Activated CD4-positive, alpha-beta T cell treated with anti-CD3 and anti-CD28 coated beads for 36 hours (primary cell): ENCODE results near the gene ALX4. TPM values are rescaled to one million over a fixed set of nuclear protein-coding genes. Genes with fewer than 3 reads are reported as not detected.

Source experiments
- ATAC-seq: fragments of 200-7000 bp; cut with Tn5 transposase; one replicate; pipeline ENCODE4 v1.10.0; 2021; ENCODE audit warnings: mild to moderate bottlenecking, moderate library complexity
- CTCF ChIA-PET: fragments of 350-600 bp; sonication (Branson Sonifier 250); formaldehyde crosslinking; loops from one replicate; lab custom pipeline; 2021; ENCODE audit warnings: antibody characterized with exemption; lab: Charles Lee
- POLR2A ChIA-PET: fragments of 350-600 bp; sonication (Branson Sonifier 250); formaldehyde crosslinking; loops from one replicate; lab custom pipeline; 2021; ENCODE audit warnings: antibody characterized with exemption, inconsistent platforms; lab: Charles Lee
- DNase-seq: peaks from one replicate; pipeline ENCODE4 v3.0.0-alpha.2; 2020
- H3K27ac Mint-ChIP-seq: one replicate; pipeline ENCODE4 v1.8.0; 2021; ENCODE audit warnings: mixed read lengths
- H3K27me3 Mint-ChIP-seq: one replicate; pipeline ENCODE4 v1.8.0; 2021; ENCODE audit warnings: mixed read lengths
- H3K36me3 Mint-ChIP-seq: one replicate; pipeline ENCODE4 v1.8.0; 2021; ENCODE audit warnings: low read depth, mixed read lengths
- H3K4me1 Mint-ChIP-seq: one replicate; pipeline ENCODE4 v1.8.0; 2021; ENCODE audit warnings: mixed read lengths
- H3K4me3 Mint-ChIP-seq: one replicate; pipeline ENCODE4 v1.8.0; 2021; ENCODE audit warnings: mild to moderate bottlenecking, moderate library complexity, mixed read lengths
- H3K9me3 Mint-ChIP-seq: one replicate; pipeline ENCODE4 v1.8.0; 2021; ENCODE audit warnings: low read depth, mixed read lengths
- intact Hi-C, 2 experiments: fragments of 100-400 bp; cut with DNase I in 1 of 2; cut with micrococcal nuclease in 1 of 2; formaldehyde crosslinking; loops; one replicate each; pipeline versions ENCODE4 v1.14.2 to v1.15.1; 2022 to 2024; cut with DNase I, micrococcal nuclease
- total RNA-seq, 2 experiments: library from RNA; stranded (reverse); gene quantifications; one replicate each; pipeline ENCODE4 v1.2.3, GENCODE V29; 2021

ALX4 gene
- total RNA-seq, 2 experiments from 2014 or later, result not detected

GRCh38 chr11:44346983-44347382 lies 37.0 kb upstream of the ALX4 start:
- ChIA-PET CTCF (no interaction called here), POLR2A (no interaction called here)
- Mint-ChIP-seq H3K27ac (no peak overlapping the region), H3K4me3 (no peak overlapping the region), H3K36me3 (no peaks in the 10 kb centered on the region), H3K27me3 (peaks cover 14% of the 10 kb centered on the region), H3K4me1 (no peaks in the 10 kb centered on the region), H3K9me3 (no peaks in the 10 kb centered on the region)
- intact Hi-C loops, result no loop called here
- DNase-seq (no peak), ATAC-seq (no peak)

- CTCF ChIA-PET, result no interaction called here
- Mint-ChIP-seq H3K27ac (no peak overlapping the region), H3K4me3 (no peak overlapping the region), H3K9me3 (no peaks in the 10 kb centered on the region), H3K36me3 (no peaks in the 10 kb centered on the region), H3K4me1 (no peaks in the 10 kb centered on the region), H3K27me3 (peaks cover 14% of the 10 kb centered on the region)
- DNase-seq (no peak), ATAC-seq (no peak)
- intact Hi-C loops, result no loop called here
- POLR2A ChIA-PET, result no interaction called here
Observed at GRCh38 chr11:44345781-44346180, 35.8 kb upstream of the ALX4 start.

GRCh38 chr11:44344921-44345320 lies 35.0 kb upstream of the ALX4 start:
- intact Hi-C loops, result no loop called here
- Mint-ChIP-seq H3K4me1 (no peaks in the 10 kb centered on the region), H3K36me3 (no peaks in the 10 kb centered on the region), H3K4me3 (no peak overlapping the region), H3K27me3 (peaks cover 9% of the 10 kb centered on the region), H3K9me3 (no peaks in the 10 kb centered on the region), H3K27ac (no peak overlapping the region)
- ATAC-seq (no peak), DNase-seq (no peak)
- ChIA-PET POLR2A (no interaction called here), CTCF (interaction anchor here (0.5 to 0.7 kb wide), 3 partner anchors 75 to 457 kb away, joined by 3 to 4 read pairs (median 3); no protein-coding TSS in a partner anchor)

GRCh38 chr11:44344423-44344820 lies 34.5 kb upstream of the ALX4 start:
- intact Hi-C loops, result no loop called here
- Mint-ChIP-seq H3K4me1 (no peaks in the 10 kb centered on the region), H3K27ac (no peak overlapping the region), H3K4me3 (no peak overlapping the region), H3K36me3 (no peaks in the 10 kb centered on the region), H3K9me3 (no peaks in the 10 kb centered on the region), H3K27me3 (peaks cover 8% of the 10 kb centered on the region)
- ATAC-seq (no peak), DNase-seq (no peak)
- POLR2A ChIA-PET, result no interaction called here
- CTCF ChIA-PET, result interaction anchor here (0.6 to 0.7 kb wide), 2 partner anchors 75 to 211 kb away, joined by 3 to 4 read pairs; no protein-coding TSS in a partner anchor

- ATAC-seq (no peak), DNase-seq (no peak)
- no peak overlapping the region for H3K27ac Mint-ChIP-seq
- ChIA-PET CTCF (interaction anchor here (0.8 kb wide), 1 partner anchor 9 kb away, joined by 3 read pairs; no protein-coding TSS in a partner anchor), POLR2A (no interaction called here)
- no peaks in the 10 kb centered on the region for H3K36me3 Mint-ChIP-seq
- H3K4me1 Mint-ChIP-seq, result no peaks in the 10 kb centered on the region
- intact Hi-C loops, result no loop called here
- H3K9me3 Mint-ChIP-seq, result no peaks in the 10 kb centered on the region
- no peak overlapping the region for H3K4me3 Mint-ChIP-seq
- H3K27me3 Mint-ChIP-seq, result peaks cover 7% of the 10 kb centered on the region
Observed at GRCh38 chr11:44343778-44344422, 34.0 kb upstream of the ALX4 start.

GRCh38 chr11:44342616-44343015 lies 32.7 kb upstream of the ALX4 start:
- Mint-ChIP-seq H3K9me3 (no peaks in the 10 kb centered on the region), H3K27me3 (peaks cover 11% of the 10 kb centered on the region), H3K4me3 (no peak overlapping the region), H3K4me1 (no peaks in the 10 kb centered on the region), H3K36me3 (no peaks in the 10 kb centered on the region), H3K27ac (no peak overlapping the region)
- POLR2A ChIA-PET, result no interaction called here
- intact Hi-C loops, result no loop called here
- ATAC-seq (no peak), DNase-seq (no peak)
- CTCF ChIA-PET, result interaction anchor here (0.6 kb wide), 1 partner anchor 766 kb away, joined by 3 read pairs; no protein-coding TSS in a partner anchor

GRCh38 chr11:44340656-44341055 lies 30.7 kb upstream of the ALX4 start:
- Mint-ChIP-seq H3K4me1 (no peaks in the 10 kb centered on the region), H3K36me3 (no peaks in the 10 kb centered on the region), H3K27ac (no peak overlapping the region), H3K9me3 (no peaks in the 10 kb centered on the region), H3K27me3 (peaks cover 26% of the 10 kb centered on the region), H3K4me3 (no peak overlapping the region)
- no peak for ATAC-seq
- ChIA-PET POLR2A (no interaction called here), CTCF (no interaction called here)
- intact Hi-C loops, result no loop called here
- DNase-seq, result no peak

GRCh38 chr11:44339530-44339883 lies 29.6 kb upstream of the ALX4 start:
- ATAC-seq (no peak), DNase-seq (no peak)
- H3K27ac Mint-ChIP-seq, result no peak overlapping the region
- H3K27me3 Mint-ChIP-seq, result peaks cover 33% of the 10 kb centered on the region
- H3K9me3 Mint-ChIP-seq, result no peaks in the 10 kb centered on the region
- POLR2A ChIA-PET, result no interaction called here
- H3K4me3 Mint-ChIP-seq, result no peak overlapping the region
- no peaks in the 10 kb centered on the region for H3K4me1 Mint-ChIP-seq
- intact Hi-C loops, result no loop called here
- H3K36me3 Mint-ChIP-seq, result no peaks in the 10 kb centered on the region
- CTCF ChIA-PET, result interaction anchor here (0.6 to 1.0 kb wide), 2 partner anchors 88 to 336 kb away, joined by 3 to 4 read pairs; no protein-coding TSS in a partner anchor

GRCh38 chr11:44338698-44339529 lies 29.0 kb upstream of the ALX4 start:
- intact Hi-C loops, result no loop called here
- ChIA-PET POLR2A (no interaction called here), CTCF (interaction anchor here (0.6 to 1.0 kb wide), 2 partner anchors 89 to 337 kb away, joined by 3 to 4 read pairs; no protein-coding TSS in a partner anchor)
- ATAC-seq, result no peak
- no peaks in the 10 kb centered on the region for H3K36me3 Mint-ChIP-seq
- H3K27ac Mint-ChIP-seq, result no peak overlapping the region
- no peak overlapping the region for H3K4me3 Mint-ChIP-seq
- DNase-seq, result no peak
- no peaks in the 10 kb centered on the region for H3K9me3 Mint-ChIP-seq
- H3K4me1 Mint-ChIP-seq, result no peaks in the 10 kb centered on the region
- peaks cover 35% of the 10 kb centered on the region for H3K27me3 Mint-ChIP-seq

GRCh38 chr11:44338026-44338425 lies 28.1 kb upstream of the ALX4 start:
- no peaks in the 10 kb centered on the region for H3K4me1 Mint-ChIP-seq
- no peak for DNase-seq
- peaks cover 38% of the 10 kb centered on the region for H3K27me3 Mint-ChIP-seq
- no peak overlapping the region for H3K4me3 Mint-ChIP-seq
- ChIA-PET POLR2A (no interaction called here), CTCF (no interaction called here)
- H3K27ac Mint-ChIP-seq, result no peak overlapping the region
- no peaks in the 10 kb centered on the region for H3K9me3 Mint-ChIP-seq
- H3K36me3 Mint-ChIP-seq, result no peaks in the 10 kb centered on the region
- intact Hi-C loops, result no loop called here
- no peak for ATAC-seq

- no peak overlapping the region for H3K4me3 Mint-ChIP-seq
- DNase-seq, result no peak
- ChIA-PET POLR2A (no interaction called here), CTCF (interaction anchor here (0.6 kb wide), 1 partner anchor 11 kb away, joined by 3 read pairs; no protein-coding TSS in a partner anchor)
- H3K9me3 Mint-ChIP-seq, result no peaks in the 10 kb centered on the region
- no peaks in the 10 kb centered on the region for H3K36me3 Mint-ChIP-seq
- no peak overlapping the region for H3K27ac Mint-ChIP-seq
- intact Hi-C loops, result no loop called here
- H3K27me3 Mint-ChIP-seq, result peaks cover 36% of the 10 kb centered on the region
- ATAC-seq, result no peak
- H3K4me1 Mint-ChIP-seq, result no peaks in the 10 kb centered on the region
Observed at GRCh38 chr11:44335919-44336318, 26.0 kb upstream of the ALX4 start.
